H9 (cell line): ENCODE measurements around the gene OSBP. TPM values are rescaled to one million over a fixed set of nuclear protein-coding genes. Genes with fewer than 3 reads are reported as not detected.

Source experiments
- DNase-seq: peaks from one replicate; pipeline ENCODE4 v3.0.0-alpha.2; 2017
- H2AFZ ChIP-seq: one replicate; pipeline ENCODE4 v1.6.1; 2013; ENCODE audit warnings: mild to moderate bottlenecking, low read length, control low read depth, moderate library complexity
- H2AK5ac ChIP-seq: 2 replicates; pipeline ENCODE4 v1.6.1; 2013; ENCODE audit warnings: low read length, control low read depth, mixed read lengths; ENCODE audit not compliant: insufficient read length
- H2BK120ac ChIP-seq: one replicate; pipeline ENCODE4 v1.6.1; 2013; ENCODE audit warnings: low read depth, mild to moderate bottlenecking, low read length, control low read depth, inconsistent platforms; ENCODE audit not compliant: poor library complexity, severe bottlenecking
- H2BK12ac ChIP-seq: 2 replicates; pipeline ENCODE4 v1.6.1; 2013; ENCODE audit warnings: low read length, control low read depth, mixed read lengths, low read depth; ENCODE audit not compliant: insufficient read length
- H2BK15ac ChIP-seq: 2 replicates; pipeline ENCODE4 v1.6.1; 2013; ENCODE audit warnings: low read depth, low read length, control low read depth
- H2BK20ac ChIP-seq: one replicate; pipeline ENCODE4 v1.6.1; 2013; ENCODE audit warnings: low read depth, mild to moderate bottlenecking, low read length, control low read depth, inconsistent platforms; ENCODE audit not compliant: poor library complexity, severe bottlenecking
- H2BK5ac ChIP-seq: 2 replicates; pipeline ENCODE4 v1.6.1; 2013; ENCODE audit warnings: low read length, control low read depth, mixed read lengths; ENCODE audit not compliant: insufficient read length
- H3K14ac ChIP-seq: 2 replicates; pipeline ENCODE4 v1.6.1; 2013; ENCODE audit warnings: low read length, control low read depth; ENCODE audit not compliant: insufficient read depth
- H3K18ac ChIP-seq: 2 replicates; pipeline ENCODE4 v1.6.1; 2013; ENCODE audit warnings: low read depth, mild to moderate bottlenecking, mixed read lengths, low read length, control low read depth; ENCODE audit not compliant: insufficient read length
- H3K23ac ChIP-seq: 2 replicates; pipeline ENCODE4 v1.6.1; 2013; ENCODE audit warnings: low read length, control low read depth, mixed read lengths, low read depth; ENCODE audit not compliant: insufficient read length
- H3K23me2 ChIP-seq: 2 replicates; pipeline ENCODE4 v1.6.1; 2013; ENCODE audit warnings: low read depth, mild to moderate bottlenecking, mixed read lengths, low read length, control low read depth; ENCODE audit not compliant: insufficient read length, poor library complexity, severe bottlenecking
- H3K27ac ChIP-seq: 2 replicates; pipeline ENCODE4 v1.5.1; 2013; ENCODE audit warnings: low read length, control low read depth, mixed read lengths, low read depth; ENCODE audit not compliant: insufficient read length
- H3K27me3 ChIP-seq: 2 replicates; pipeline ENCODE4 v1.6.1; 2013; ENCODE audit warnings: low read length, control low read depth, inconsistent platforms; ENCODE audit not compliant: insufficient read depth
- H3K4ac ChIP-seq: 2 replicates; pipeline ENCODE4 v1.6.1; 2013; ENCODE audit warnings: low read depth, mild to moderate bottlenecking, control low read depth, inconsistent platforms, low read length, moderate library complexity
- H3K4me1 ChIP-seq: 2 replicates; pipeline ENCODE4 v1.6.1; 2013; ENCODE audit warnings: low read length, control low read depth, inconsistent platforms; ENCODE audit not compliant: insufficient read depth
- H3K4me2 ChIP-seq: 2 replicates; pipeline ENCODE4 v1.6.1; 2013; ENCODE audit warnings: low read length, control low read depth, mixed read lengths; ENCODE audit not compliant: insufficient read length, insufficient read depth
- H3K56ac ChIP-seq: 2 replicates; pipeline ENCODE4 v1.6.1; 2013; ENCODE audit warnings: low read depth, mild to moderate bottlenecking, mixed read lengths, low read length, control low read depth; ENCODE audit not compliant: insufficient read length
- H3K79me1 ChIP-seq: 2 replicates; pipeline ENCODE4 v1.6.1; 2013; ENCODE audit warnings: low read depth, mild to moderate bottlenecking, moderate library complexity, low read length, control low read depth, inconsistent platforms; ENCODE audit not compliant: insufficient read depth, poor library complexity, severe bottlenecking
- H3K79me2 ChIP-seq: 2 replicates; pipeline ENCODE4 v1.6.1; 2013; ENCODE audit warnings: low read length, control low read depth, inconsistent platforms; ENCODE audit not compliant: insufficient read depth
- H3K9ac ChIP-seq: 2 replicates; pipeline ENCODE4 v1.6.1; 2013; ENCODE audit warnings: low read length, control low read depth, mixed read lengths; ENCODE audit not compliant: insufficient read length; ENCODE audit errors: extremely low read depth
- H3K9me3 ChIP-seq: one replicate; pipeline ENCODE4 v1.6.1; 2013; ENCODE audit warnings: low read depth, low read length, inconsistent platforms; ENCODE audit not compliant: control insufficient read depth
- H3T11ph ChIP-seq: one replicate; pipeline ENCODE4 v1.6.1; 2013; ENCODE audit warnings: mild to moderate bottlenecking, low read length, control low read depth, inconsistent platforms
- H4K20me1 ChIP-seq: one replicate; pipeline ENCODE4 v1.6.1; 2013; ENCODE audit not compliant: control insufficient read depth, insufficient read length, insufficient read depth
- H4K5ac ChIP-seq: 2 replicates; pipeline ENCODE4 v1.6.1; 2013; ENCODE audit warnings: low read depth, mild to moderate bottlenecking, mixed read lengths, low read length, control low read depth; ENCODE audit not compliant: insufficient read length
- H4K8ac ChIP-seq: replicated peaks from 2 replicates; pipeline ENCODE4 v1.6.1; 2013; ENCODE audit warnings: low read length, control low read depth, mixed read lengths, low read depth; ENCODE audit not compliant: insufficient read length
- H4K91ac ChIP-seq: 2 replicates; pipeline ENCODE4 v1.6.1; 2013; ENCODE audit warnings: low read depth, mild to moderate bottlenecking, moderate library complexity, mixed read lengths, low read length, control low read depth; ENCODE audit not compliant: insufficient read length
- H3K27ac Mint-ChIP-seq, 3 experiments: 2 replicates in 2 of 3; 3 replicates in 1 of 3; pipeline ENCODE4 v1.8.0; 2020 to 2021; ENCODE audit warnings: mixed read lengths in 3 of 3, mild to moderate bottlenecking in 1 of 3, moderate library complexity in 1 of 3
- H3K27me3 Mint-ChIP-seq: 2 replicates; pipeline ENCODE4 v1.8.0; 2021; ENCODE audit warnings: low read depth, mild to moderate bottlenecking, moderate library complexity, mixed read lengths
- H3K36me3 Mint-ChIP-seq, 3 experiments: 2 replicates in 2 of 3; 3 replicates in 1 of 3; pipeline ENCODE4 v1.8.0; 2020 to 2021; ENCODE audit warnings: low read depth in 3 of 3, mixed read lengths in 3 of 3; ENCODE audit not compliant: insufficient read depth in 1 of 3
- H3K4me1 Mint-ChIP-seq, 2 experiments: 2 replicates each; pipeline ENCODE4 v1.8.0; 2020; ENCODE audit warnings: mixed read lengths in 2 of 2
- H3K4me3 Mint-ChIP-seq, 2 experiments: 2 replicates in 1 of 2; 3 replicates in 1 of 2; pipeline ENCODE4 v1.8.0; 2020 to 2021; ENCODE audit warnings: mild to moderate bottlenecking in 2 of 2, mixed read lengths in 2 of 2, moderate library complexity in 1 of 2
- H3K9me3 Mint-ChIP-seq, 2 experiments: 2 replicates in 1 of 2; 3 replicates in 1 of 2; pipeline ENCODE4 v1.8.0; 2020; ENCODE audit warnings: mild to moderate bottlenecking in 2 of 2, mixed read lengths in 2 of 2, moderate library complexity in 1 of 2
- CTCF ChIP-seq: fragments of 200-600 bp; sonication (generic); conservative IDR thresholded peaks from 3 replicates; pipeline ENCODE4 v1.8.0; 2021; ENCODE audit warnings: antibody characterized with exemption, mild to moderate bottlenecking
- WGBS: extraction: QIAGEN DNeasy Blood & Tissue Kit; methylation state at CpG from one replicate; pipeline ENCODE4 v1.1.7; 2013; ENCODE audit warnings: missing lambda C conversion rate, low lambda C conversion rate, mixed read lengths; ENCODE audit not compliant: insufficient read length; ENCODE audit errors: extremely low coverage; 5-methylcytosine and 5-hydroxymethylcytosine counted together
- total RNA-seq: library from RNA; stranded (reverse); gene quantifications from 2 replicates; pipeline ENCODE4 v1.2.1, GENCODE V29; 2021

Gene OSBP
- total RNA-seq, 1 experiment from 2014 or later = 48.5 TPM

- H3K4me1 Mint-ChIP-seq = peaks cover 15 to 21% of the 10 kb centered on the region in 2 experiments
- Histone ChIP-seq H3K9ac (no peak overlapping the region), H3K56ac (no peak overlapping the region), H4K8ac (no peak overlapping the region), H3K4me1 (0 out of 2 replicates have a peak, but pooled peaks cover 4% of the 10 kb centered on the region), H3K23ac (no peak overlapping the region), H2BK120ac (no peak overlapping the region), H3K23me2 (peaks cover 20% of the 10 kb centered on the region), H3K4me2 (peak overlapping the region; percentile 92), H3K79me2 (no peaks in the 10 kb centered on the region), H3K9me3 (no peaks in the 10 kb centered on the region), H3K18ac (no peak overlapping the region), H3K27ac (no peak overlapping the region), H2AK5ac (no peak overlapping the region), H2AFZ (no peak overlapping the region), H2BK5ac (no peak overlapping the region), H4K91ac (no peak overlapping the region), H4K5ac (no peak overlapping the region), H3K4ac (no peak overlapping the region), H4K20me1 (no peaks in the 10 kb centered on the region), H2BK20ac (no peak overlapping the region), H3K79me1 (no peaks in the 10 kb centered on the region), H3K14ac (no peak overlapping the region), H3T11ph (no peak overlapping the region), H2BK15ac (no peak overlapping the region), H3K27me3 (no peaks in the 10 kb centered on the region), H2BK12ac (no peak overlapping the region)
- peaks cover 20% of the 10 kb centered on the region for H3K27me3 Mint-ChIP-seq
- H3K27ac Mint-ChIP-seq = no peak overlapping the region; a peak in 1 of 7 replicates
- DNase-seq = peak; percentile 36
- WGBS = no CpG with 5 or more reads among the region's 21 CpGs
- peak overlapping the region in 1 of 2 experiments; percentile 84; a peak in 4 of 5 replicates for H3K4me3 Mint-ChIP-seq
- no peaks in the 10 kb centered on the region; a peak in 2 of 7 replicates for H3K36me3 Mint-ChIP-seq
- H3K9me3 Mint-ChIP-seq = peaks cover 2 to 8% of the 10 kb centered on the region in 2 experiments; a peak in 2 of 5 replicates
- no peak for TF ChIP-seq CTCF
These were observed 62.3 kb downstream of the OSBP start for GRCh38 chr11:59553323-59553722.
